GM21528 (cell line): ENCODE measurements around the gene BICC1.

Experiments
- ATAC-seq: cut with Tn5 transposase; IDR thresholded peaks from one replicate; pipeline ENCODE4 v1.9.1; 2021; ENCODE audit warnings: mild to moderate bottlenecking, moderate library complexity; ENCODE audit not compliant: unreplicated experiment, low FRiP score

The BICC1 gene

DNA sequence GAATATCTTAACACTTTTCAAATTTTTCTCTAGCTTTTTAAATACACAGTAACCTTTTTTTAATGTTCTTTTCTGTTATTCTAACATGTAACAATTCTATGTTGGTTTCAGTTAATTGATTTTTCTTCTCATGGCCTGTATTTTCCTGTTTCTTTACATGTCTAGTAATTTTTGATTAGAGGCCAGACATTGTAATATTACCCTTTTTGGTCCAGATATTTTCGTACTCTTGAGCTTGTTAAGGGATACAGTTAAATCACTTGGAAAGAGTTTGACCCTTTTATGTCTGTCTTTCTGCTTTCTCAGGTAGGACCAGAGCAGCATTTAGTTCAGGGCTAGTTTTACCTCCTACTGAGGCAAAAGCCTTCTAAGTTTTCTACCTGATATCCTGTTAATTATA lies 45.0 kb downstream of the BICC1 start:
- no peak for ATAC-seq

DNA sequence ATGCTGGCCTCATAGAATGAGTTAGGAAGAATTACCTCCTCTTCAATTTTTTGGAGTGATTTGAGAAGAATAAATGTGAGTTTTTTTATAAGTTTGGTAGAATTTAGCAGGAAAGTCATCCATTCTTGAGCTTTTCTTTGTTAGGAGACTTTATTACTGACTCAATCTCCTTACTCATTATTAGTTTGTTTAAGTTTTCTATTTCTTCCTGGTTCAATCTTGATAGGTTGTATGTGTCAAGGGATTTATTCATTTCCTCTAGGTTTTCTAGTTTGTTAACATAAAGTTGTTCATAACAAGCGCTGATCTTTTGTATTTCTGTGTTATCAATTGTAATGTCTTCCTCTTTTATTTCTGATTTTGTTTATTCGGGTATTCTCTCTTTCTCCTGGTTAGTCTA lies 47.4 kb downstream of the BICC1 start:
- ATAC-seq = no peak

DNA sequence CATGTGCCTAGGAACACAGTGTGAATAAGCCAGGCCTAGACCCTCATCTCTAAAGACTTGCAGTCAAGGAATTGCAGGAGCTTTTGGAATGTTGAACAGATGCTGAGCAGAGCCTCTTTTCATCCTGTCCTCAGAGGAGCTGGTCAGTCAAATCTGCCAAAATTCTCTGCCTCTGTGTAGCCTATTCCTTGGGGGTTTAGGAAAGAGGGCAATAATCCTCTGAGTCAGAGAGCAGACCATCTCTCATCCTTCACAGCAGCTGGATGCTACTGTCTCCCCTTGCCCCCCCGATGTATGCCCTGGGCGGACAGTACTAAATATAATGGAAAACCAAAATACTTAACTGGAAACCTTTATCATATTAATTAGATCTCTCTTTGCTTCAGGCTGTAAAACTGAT lies 52.6 kb downstream of the BICC1 start:
- no peak for ATAC-seq

DNA sequence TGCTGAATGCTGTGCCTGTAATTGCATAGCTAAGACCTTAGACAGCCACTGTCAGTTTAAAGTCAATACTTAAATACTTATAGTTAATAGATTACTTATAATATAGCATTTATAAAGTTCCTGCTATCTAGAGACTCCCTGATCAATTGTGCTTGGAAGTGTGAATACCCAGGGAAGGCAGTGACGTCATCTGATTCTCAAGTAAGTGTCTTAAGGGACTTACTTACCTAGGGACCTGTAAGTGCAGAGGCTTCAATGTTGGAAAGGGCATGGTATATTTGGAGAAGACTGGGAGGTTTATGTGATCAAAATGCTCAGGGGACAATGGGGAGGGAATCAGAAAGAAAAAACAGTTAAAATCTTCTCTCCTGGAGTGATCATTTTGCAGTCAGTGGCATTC lies 55.0 kb downstream of the BICC1 start:
- ATAC-seq = no peak

DNA sequence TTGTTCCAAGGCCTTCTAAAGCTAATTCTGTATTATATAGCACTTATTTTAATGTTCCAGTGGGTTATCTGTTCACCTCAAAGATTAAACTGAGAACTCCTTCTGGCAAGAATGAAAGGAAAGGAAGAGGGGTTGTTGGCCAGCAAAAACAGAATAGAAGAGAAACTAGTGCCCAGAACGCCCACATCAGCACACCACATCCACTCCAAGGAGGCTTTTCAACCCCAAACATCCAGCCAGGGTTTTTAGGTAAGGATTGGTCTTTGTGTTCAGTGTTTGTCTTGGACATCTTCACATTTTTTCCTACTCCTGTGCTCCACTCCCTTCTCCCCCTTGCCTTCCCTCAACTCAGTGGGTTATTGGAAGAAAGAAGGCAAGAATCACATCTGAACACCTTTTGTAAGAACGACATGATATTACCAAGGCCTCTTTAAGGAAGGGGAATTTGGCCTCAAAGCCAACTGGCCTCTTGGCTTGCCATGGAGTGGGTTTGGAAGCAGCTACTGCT lies 55.8 kb downstream of the BICC1 start:
- ATAC-seq = no peak

DNA sequence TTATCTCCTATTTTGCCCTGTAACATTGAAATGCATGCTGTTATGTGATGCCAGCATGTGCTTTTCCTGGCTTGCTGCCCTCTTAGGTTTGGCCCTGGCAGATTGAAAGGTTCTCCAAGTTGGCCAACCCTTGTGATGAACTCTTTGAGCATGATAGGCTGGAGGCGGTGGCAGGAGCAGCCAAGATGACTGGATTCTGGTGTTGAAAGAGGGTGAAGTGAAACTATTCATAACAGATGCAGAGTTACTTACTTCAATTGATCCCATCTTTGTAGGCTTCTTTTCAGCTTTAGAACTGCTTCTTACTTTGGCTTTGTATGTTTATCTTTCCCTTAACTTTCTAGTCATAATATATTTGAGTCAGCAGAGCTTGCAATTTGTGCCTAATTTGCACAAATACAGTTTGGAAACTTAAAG lies 57.6 kb downstream of the BICC1 start:
- ATAC-seq = no peak

DNA sequence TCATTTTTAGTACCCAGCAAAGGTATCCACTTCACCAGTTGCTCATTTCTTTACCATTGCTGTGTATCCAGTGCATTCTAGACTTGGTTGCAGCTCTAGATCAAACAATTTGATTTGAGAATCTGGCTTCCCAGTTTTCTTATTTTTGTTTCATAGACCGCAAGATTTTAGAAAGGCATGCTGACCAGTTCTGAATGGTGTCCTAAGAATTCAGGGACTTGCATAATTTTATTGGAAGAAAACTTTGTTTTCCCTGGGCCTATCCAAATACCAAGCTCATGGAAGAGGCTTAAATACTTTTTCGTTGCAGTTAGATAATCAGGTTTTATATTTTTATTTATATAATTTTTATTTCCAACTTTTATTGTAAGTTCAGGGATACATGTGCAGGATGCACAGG lies 58.3 kb downstream of the BICC1 start:
- no peak for ATAC-seq

DNA sequence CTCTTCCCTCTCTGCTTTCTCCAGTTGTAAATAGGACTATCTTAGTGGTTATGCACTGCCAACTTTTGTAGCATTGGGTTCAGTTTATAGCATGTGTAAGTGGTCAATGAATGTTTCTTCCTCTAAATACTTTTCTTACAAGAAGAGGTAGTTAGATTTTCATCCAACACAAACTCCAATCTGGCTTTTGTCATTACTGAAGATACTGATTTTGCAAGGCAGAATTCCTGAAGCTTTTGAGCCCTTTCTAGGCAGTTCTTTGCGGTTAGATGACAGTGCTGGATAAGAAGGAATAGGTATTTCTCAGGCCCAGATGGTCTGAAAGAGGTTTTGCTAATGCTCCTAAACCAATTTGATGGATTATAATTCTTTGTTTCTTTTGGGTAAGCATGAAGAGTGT lies 60.5 kb downstream of the BICC1 start:
- ATAC-seq = no peak

DNA sequence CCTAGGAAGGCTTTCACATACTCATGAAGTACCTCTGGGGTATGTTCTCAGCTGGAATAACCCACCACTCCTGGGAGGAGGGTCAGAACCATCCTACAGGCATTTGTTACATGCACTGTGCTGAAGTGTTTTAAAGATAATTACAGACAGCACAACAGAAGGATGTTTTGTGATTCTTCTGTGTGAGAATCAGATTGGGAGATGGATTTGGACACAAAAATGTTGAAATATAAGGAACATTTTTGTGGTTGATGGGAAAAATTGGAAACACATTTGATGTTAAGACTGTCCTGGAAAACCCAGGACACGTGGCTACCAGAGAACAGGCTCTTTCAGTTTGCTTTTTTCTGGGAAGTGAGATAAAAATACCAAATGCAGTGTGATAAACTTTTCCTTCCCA lies 61.4 kb downstream of the BICC1 start:
- no peak for ATAC-seq

DNA sequence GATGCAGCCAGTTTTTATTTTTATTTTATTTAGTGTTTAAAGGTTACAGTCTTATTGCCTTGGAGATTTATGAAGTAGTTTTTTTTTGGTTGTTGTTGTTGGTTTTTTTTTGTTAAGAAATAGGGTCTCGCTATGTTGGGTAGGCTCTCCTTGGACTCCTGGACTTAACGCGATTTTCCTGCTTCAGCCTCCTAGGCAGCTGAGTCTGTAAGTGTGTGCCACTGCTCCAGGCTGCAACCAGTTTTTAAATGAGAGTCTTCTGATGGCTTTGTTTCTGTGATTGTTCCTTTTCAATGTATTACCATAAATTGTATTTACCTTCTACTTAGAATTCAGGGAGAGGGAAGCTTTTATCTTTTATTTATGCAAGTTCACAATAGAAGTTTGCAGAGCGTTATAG lies 62.8 kb downstream of the BICC1 start:
- no peak for ATAC-seq

DNA sequence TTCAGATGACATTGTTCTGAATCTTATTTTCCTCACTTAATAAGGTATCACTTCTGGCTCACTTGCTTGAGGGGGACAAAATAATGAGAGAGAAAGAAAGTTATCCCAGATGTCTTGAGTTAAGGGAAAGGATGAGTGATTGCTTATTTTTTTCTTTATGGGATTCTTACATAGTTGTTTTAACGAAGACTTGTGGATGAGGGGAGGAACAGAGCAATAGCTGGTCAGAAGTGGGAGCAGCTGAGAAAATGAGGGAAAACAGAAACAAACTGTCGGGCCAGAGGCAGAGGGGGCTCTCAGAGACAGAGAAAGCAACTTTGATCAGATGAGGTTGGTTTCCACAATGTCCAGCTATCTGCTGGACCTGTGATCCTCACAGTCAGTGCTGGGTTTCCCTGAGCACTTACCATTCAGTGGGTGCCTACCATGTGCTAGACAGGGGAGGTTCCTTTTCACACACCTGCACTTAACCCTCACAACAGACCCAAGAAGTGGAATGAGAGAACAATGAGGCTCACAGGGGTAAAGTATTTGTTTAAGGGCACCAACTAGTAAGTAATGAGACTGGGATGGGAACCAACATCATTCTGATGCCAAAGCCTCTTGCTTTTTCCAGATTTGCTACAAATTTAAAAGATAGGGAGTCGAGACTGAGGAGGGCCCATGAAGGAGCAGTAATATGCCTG lies 64.2 kb downstream of the BICC1 start:
- no peak for ATAC-seq

DNA sequence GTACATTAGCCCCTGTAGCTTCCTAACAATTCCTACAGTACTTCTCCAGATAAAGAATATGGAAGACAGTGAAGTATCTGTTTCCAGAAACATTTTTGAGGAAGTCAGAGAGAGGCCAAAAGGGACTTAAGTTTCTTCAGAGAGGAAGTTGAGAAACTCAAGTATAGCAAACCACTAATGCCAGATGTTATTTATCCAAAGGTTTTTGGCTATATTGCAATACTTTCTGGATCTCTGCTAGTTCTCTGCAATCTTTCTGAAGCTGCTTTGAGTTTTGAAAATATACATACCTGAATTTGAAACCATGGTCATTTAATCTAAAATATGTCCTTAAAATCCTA lies 64.7 kb downstream of the BICC1 start:
- no peak for ATAC-seq

DNA sequence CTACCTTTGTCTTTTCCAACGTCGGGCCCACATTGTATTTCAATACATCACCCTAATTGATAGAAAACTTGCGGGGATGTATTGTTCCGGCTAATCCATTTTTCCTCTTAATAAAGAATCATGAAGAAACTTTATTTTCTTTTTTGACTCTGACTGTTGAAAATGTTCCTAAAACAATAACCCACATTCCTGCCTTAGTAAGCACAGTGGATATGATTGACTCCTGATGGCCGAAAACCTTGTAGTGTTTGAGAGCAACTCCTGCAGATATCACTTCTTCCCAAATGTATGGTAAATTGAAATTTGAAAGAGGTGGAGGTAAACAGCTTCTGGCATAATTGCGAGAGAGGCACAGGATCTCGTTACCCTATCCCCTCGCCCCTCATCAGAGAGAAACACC lies 65.7 kb downstream of the BICC1 start:
- ATAC-seq = no peak

DNA sequence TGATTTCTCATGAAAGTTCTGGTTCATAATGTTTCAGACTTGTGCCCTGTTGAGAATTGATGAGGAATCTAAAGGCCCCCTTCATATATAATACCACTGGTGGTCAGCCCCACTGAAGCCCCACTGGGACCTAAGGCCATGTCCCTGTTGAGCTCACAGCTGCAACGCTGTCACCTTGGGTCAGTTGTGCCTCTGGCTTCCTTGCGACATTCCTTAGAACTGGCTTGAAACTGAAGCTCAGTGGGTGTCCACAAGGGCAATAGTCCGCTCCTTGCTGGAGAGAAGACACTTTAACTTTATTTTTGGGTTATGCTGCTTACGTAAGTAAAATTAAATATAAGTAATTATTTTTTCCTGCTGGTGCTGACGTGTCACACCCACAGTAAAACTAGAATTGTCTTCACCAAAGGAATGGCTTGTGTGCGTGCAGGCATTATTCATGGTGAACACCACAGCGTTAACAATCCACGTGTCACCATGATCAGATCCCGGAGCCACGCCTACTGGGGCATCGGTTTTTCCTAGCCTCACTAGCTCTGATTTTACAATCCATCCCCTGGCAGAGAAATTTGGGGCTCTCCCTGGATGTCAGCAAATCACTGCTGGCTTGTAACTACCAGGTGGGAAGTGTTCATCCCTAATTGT lies 66.5 kb downstream of the BICC1 start:
- ATAC-seq = no peak

DNA sequence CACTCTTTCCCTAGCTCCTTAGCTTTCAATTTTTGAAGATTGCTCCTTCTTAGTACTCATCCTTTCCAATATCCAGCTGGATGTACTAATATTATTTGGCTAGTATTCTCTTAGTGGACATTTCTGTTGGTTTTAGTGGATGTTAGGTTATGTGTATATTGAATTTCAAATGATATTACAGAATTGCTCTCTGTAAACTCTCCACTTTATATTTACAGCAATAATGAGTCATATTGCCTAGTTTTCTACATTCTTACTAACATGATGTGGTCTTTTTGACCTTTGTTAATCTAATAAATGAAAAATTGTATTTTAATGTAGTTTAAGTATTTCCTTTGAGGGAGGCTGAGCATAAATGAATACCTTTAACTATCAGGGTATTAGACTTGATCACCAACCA lies 69.4 kb downstream of the BICC1 start:
- no peak for ATAC-seq

DNA sequence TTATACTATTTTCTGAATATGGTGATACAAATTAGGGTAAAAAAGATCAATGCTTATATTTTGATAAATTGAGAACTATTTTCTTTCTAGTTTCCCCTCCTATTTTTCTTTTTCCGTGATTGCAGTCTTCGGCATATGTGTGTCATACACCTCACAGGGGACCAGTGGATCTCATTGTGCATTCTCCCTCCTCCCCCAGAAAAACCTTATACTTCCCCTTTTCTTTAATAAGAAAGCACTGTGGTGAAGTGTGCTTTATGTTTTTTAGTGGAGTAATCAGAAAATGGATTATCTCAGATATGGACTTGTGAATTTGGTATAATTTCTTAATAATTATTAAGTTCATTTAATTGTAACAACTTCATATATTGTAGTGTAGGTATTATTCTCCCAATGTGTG lies 72.8 kb downstream of the BICC1 start:
- ATAC-seq = no peak

DNA sequence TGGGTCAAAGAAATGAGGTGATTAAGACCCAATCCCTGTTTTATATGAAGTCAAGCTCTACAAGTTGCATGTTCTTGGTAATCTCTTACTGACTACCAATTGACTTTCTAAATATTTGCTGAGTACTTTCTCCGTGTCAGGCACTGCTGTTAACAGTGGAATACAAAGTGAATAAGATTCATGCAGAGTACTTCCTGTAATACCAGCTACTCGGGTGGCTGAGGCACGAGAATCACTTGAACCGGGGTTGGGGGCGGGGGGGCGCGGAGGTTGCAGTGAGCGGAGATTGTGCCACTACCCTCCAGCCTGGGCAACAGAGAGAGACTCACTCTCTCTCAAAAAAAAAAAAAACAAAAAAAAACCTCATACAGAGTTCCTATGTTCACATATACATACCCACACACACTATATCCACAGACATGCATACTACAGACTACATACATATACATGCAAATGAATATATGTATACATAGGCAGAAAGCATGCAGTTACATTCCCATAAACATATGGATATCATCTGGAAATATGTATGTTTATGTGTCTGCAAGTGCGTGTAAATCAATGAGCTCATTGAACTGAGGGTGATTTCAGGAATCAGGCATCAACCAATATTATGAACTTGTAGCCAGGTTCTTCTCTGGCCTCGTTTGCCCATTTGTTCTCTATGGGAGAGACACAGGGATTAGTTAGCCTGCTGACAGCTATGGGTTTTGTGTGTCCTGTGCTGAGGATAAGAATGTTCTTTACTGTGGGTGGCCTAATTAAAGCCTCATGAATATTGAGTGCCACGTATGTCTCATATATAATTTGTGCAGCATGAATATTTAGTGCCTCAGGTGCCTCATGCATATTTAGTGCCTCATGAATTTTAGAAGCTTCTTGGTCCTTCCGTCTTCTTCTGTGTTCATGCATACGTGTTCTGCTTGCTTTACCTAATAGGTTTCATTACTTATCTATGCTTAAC lies 73.9 kb downstream of the BICC1 start:
- no peak for ATAC-seq

DNA sequence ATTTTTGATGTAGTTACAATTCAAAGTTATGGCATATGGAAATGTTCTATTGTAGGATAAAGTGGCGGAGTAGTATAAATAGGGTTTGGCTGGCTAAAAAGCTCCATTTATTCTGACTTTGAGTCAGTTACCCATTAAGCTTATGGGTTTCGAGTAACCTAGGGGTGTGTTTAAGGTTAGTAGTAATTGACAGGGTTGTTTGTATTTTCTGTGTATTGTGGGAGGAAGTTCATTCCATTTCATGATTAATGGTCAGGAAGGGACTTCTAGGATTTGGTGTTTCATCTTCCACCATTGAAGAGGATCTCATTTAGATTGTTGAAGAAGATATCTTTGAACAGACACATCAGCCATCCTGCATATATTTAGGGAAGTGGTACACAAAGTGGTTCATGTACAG lies 75.0 kb downstream of the BICC1 start:
- ATAC-seq = no peak

DNA sequence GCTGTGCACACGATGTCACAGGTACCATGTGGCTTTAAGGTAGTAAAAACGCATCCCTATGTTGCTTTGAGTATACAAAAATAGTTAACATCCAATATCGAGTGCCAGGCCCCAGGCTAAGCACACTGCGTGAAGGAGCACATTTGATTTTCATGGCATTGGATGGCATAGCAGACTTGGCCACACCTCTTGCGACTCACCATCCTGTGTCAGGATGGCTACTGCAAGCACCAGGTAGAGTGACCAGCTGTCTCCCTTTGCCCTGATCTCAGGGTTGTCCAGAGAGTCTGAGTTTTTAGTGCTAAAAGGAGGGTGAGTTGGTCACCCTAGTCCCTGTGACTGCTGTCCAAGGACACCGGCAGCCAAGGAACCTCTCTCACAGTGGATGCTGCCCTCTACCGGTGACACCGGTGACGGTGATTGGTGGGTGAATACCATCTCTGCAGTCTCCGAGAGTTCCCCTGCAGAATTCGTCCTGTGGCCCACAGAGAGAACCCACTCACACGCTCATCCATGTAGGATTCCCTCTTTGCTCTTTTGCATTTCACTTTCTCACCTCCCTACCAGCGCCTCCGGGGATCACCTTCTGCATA lies 76.1 kb downstream of the BICC1 start:
- no peak for ATAC-seq

DNA sequence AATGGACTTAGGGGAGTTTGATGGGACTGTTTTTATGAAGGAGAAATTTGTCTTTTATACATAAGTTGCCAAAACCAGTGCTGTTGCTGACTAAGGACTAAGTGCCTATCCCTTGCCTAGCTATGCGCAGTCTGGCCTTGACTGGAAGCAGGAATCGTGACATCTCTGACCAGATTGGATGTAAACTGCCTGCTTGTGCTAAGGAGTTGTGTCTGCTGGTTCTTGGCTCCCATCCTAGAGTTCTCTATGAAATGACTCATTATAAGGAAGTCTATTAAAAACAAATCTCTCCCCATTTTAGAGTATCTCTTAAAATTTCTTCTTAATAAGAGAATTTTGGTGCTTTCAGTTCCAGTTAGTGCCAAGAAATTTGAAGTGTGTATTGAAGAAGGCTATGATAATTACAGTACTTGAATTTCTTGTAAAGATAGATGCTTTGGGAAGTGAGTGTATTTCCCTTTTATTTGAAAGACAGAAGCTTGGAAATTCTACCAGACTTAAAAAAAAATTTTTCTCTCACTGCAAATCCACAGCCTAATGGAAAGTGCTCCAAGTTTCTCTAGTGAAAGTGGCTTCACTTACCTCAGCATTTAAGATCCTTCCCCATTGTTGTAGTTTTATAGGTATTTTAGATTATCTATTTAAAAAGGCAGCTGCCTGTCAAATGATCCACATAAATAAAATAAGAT lies 77.6 kb downstream of the BICC1 start:
- ATAC-seq = no peak
